HEK293 (cell line): ENCODE data around the gene CD300LB.

ENCODE experiments used
- GLIS1 ChIP-seq: fragments of 450-650 bp; formaldehyde crosslinking; IDR thresholded peaks from 2 replicates; pipeline ENCODE4 v1.5.1; 2016; ENCODE audit warnings: missing biosample characterization, missing genetic modification characterization
- IKZF3 ChIP-seq: fragments of 450-650 bp; IDR thresholded peaks from 2 replicates; pipeline ENCODE4 v1.5.0; 2018; ENCODE audit warnings: missing biosample characterization, mild to moderate bottlenecking, missing genetic modification characterization, moderate library complexity
- KLF7 ChIP-seq: fragments of 450-650 bp; formaldehyde crosslinking; IDR thresholded peaks from 2 replicates; pipeline ENCODE4 v1.5.1; 2016; ENCODE audit warnings: missing biosample characterization, missing genetic modification characterization, borderline replicate concordance
- KLF8 ChIP-seq: fragments of 450-650 bp; formaldehyde crosslinking; IDR thresholded peaks from 2 replicates; pipeline ENCODE4 v1.5.1; 2016; ENCODE audit warnings: missing biosample characterization, missing genetic modification characterization
- WT1 ChIP-seq: fragments of 450-650 bp; formaldehyde crosslinking; IDR thresholded peaks from 2 replicates; pipeline ENCODE4 v1.5.1; 2016; ENCODE audit warnings: missing biosample characterization, missing genetic modification characterization
- ZEB2 ChIP-seq: fragments of 450-650 bp; formaldehyde crosslinking; IDR thresholded peaks from 2 replicates; pipeline ENCODE4 v1.5.1; 2016; ENCODE audit warnings: missing biosample characterization, missing genetic modification characterization
- ZNF112 ChIP-seq: fragments of 450-650 bp; formaldehyde crosslinking; IDR thresholded peaks from 2 replicates; pipeline ENCODE4 v1.5.0; 2017; ENCODE audit warnings: missing biosample characterization, missing genetic modification characterization
- ZNF184 ChIP-seq: fragments of 450-650 bp; IDR thresholded peaks from 2 replicates; pipeline ENCODE4 v1.5.1; 2018; ENCODE audit warnings: missing biosample characterization, mild to moderate bottlenecking, missing genetic modification characterization
- ZNF223 ChIP-seq: fragments of 450-650 bp; formaldehyde crosslinking; IDR thresholded peaks from 2 replicates; pipeline ENCODE4 v1.5.1; 2016; ENCODE audit warnings: missing biosample characterization, missing genetic modification characterization
- ZNF248 ChIP-seq: fragments of 450-650 bp; formaldehyde crosslinking; IDR thresholded peaks from 2 replicates; pipeline ENCODE4 v1.5.1; 2017; ENCODE audit warnings: missing biosample characterization, missing genetic modification characterization
- ZNF311 ChIP-seq: fragments of 450-650 bp; formaldehyde crosslinking; IDR thresholded peaks from 2 replicates; pipeline ENCODE4 v1.5.1; 2017; ENCODE audit warnings: missing biosample characterization, missing genetic modification characterization, borderline replicate concordance
- ZNF658 ChIP-seq: fragments of 450-650 bp; formaldehyde crosslinking; IDR thresholded peaks from 2 replicates; pipeline ENCODE4; 2016; ENCODE audit warnings: missing biosample characterization, missing genetic modification characterization
- ZNF776 ChIP-seq: fragments of 450-650 bp; formaldehyde crosslinking; IDR thresholded peaks from 2 replicates; pipeline ENCODE4 v1.5.0; 2017; ENCODE audit warnings: missing biosample characterization, missing genetic modification characterization, borderline replicate concordance
- ZNF777 ChIP-seq: fragments of 450-650 bp; formaldehyde crosslinking; IDR thresholded peaks from 2 replicates; pipeline ENCODE4 v1.5.1; 2017; ENCODE audit warnings: missing biosample characterization, missing genetic modification characterization, borderline replicate concordance
- ZNF785 ChIP-seq: fragments of 450-650 bp; formaldehyde crosslinking; IDR thresholded peaks from 2 replicates; pipeline ENCODE4 v1.5.1; 2016; ENCODE audit warnings: missing biosample characterization, missing genetic modification characterization
- TF ChIP-seq, protein P1 (sequence below): fragments of 450-650 bp; formaldehyde crosslinking; IDR thresholded peaks from 2 replicates; pipeline ENCODE4 v1.5.1; 2016; ENCODE audit warnings: missing biosample characterization, missing genetic modification characterization, low read depth
- TF ChIP-seq, protein P2 (sequence below): fragments of 450-650 bp; formaldehyde crosslinking; IDR thresholded peaks from 2 replicates; pipeline ENCODE4 v1.5.1; 2016; ENCODE audit warnings: missing biosample characterization, missing genetic modification characterization, borderline replicate concordance
- TF ChIP-seq, protein P3 (sequence below): fragments of 450-650 bp; formaldehyde crosslinking; IDR thresholded peaks from 2 replicates; pipeline ENCODE4 v1.5.0; 2017; ENCODE audit warnings: missing biosample characterization, missing genetic modification characterization, borderline replicate concordance
- TF ChIP-seq, protein P4 (sequence below): fragments of 450-650 bp; formaldehyde crosslinking; IDR thresholded peaks from 2 replicates; pipeline ENCODE4 v1.5.1; 2016; ENCODE audit warnings: missing biosample characterization, missing genetic modification characterization, low read depth
- TF ChIP-seq, protein P5 (sequence below): fragments of 450-650 bp; formaldehyde crosslinking; IDR thresholded peaks from 2 replicates; pipeline ENCODE4 v1.5.1; 2016; ENCODE audit warnings: missing biosample characterization, missing genetic modification characterization, borderline replicate concordance
- TF ChIP-seq, protein P6 (sequence below): fragments of 450-650 bp; formaldehyde crosslinking; IDR thresholded peaks from 2 replicates; pipeline ENCODE4; 2016; ENCODE audit warnings: missing biosample characterization, missing genetic modification characterization
- TF ChIP-seq, protein P7 (sequence below): fragments of 450-650 bp; formaldehyde crosslinking; IDR thresholded peaks from 2 replicates; pipeline ENCODE4 v1.5.1; 2016; ENCODE audit warnings: missing biosample characterization, missing genetic modification characterization
- TF ChIP-seq, protein P8 (sequence below): fragments of 450-650 bp; formaldehyde crosslinking; IDR thresholded peaks from 2 replicates; pipeline ENCODE4 v1.5.1; 2016; ENCODE audit warnings: missing biosample characterization, missing genetic modification characterization

CD300LB gene

DNA sequence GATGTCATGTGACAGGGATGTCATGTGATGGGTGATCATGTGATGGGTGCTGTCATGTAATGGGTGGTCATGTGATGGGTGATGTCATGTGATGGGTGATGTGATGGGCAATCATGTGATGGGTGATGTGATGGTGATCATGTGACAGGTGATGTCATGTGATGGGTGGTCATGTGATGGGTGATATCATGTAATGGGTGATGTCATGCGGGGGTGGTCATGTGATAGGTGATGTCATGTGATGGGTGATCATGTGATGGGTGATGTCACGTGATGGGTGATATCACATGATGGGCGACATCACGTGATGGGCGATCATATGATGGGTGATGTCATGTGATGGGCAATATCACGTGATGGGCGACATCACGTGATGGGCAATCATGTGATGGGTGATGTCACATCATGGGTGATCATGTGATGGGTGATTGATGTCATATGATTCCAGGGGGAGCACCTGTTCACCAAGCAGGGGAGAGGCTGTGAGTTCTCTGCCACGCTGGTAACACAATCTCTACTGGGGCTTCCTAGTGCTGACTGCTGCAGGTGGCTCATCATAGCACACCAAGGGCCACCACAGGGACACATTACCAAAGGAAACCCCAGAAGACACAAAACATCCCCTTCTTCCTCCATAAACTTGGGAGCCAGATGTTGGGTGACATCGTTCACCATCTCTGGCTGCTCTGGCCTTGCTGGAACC lies 16.5 kb downstream of the CD300LB start (continued):
- TF ChIP-seq, protein P1, sequence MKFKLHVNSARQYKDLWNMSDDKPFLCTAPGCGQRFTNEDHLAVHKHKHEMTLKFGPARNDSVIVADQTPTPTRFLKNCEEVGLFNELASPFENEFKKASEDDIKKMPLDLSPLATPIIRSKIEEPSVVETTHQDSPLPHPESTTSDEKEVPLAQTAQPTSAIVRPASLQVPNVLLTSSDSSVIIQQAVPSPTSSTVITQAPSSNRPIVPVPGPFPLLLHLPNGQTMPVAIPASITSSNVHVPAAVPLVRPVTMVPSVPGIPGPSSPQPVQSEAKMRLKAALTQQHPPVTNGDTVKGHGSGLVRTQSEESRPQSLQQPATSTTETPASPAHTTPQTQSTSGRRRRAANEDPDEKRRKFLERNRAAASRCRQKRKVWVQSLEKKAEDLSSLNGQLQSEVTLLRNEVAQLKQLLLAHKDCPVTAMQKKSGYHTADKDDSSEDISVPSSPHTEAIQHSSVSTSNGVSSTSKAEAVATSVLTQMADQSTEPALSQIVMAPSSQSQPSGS (tag by site-specific recombination): peak; percentile 97
- peak; percentile 92 for TF ChIP-seq ZNF248 (tag by site-specific recombination)
- TF ChIP-seq ZNF658 (tag by site-specific recombination): no peak
- TF ChIP-seq ZNF223 (tag by site-specific recombination): no peak
- TF ChIP-seq, protein P2, sequence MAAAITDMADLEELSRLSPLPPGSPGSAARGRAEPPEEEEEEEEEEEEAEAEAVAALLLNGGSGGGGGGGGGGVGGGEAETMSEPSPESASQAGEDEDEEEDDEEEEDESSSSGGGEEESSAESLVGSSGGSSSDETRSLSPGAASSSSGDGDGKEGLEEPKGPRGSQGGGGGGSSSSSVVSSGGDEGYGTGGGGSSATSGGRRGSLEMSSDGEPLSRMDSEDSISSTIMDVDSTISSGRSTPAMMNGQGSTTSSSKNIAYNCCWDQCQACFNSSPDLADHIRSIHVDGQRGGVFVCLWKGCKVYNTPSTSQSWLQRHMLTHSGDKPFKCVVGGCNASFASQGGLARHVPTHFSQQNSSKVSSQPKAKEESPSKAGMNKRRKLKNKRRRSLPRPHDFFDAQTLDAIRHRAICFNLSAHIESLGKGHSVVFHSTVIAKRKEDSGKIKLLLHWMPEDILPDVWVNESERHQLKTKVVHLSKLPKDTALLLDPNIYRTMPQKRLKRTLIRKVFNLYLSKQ (tag by site-specific recombination): peak; percentile 35; the same call in 1 of the 2 replicates
- TF ChIP-seq, protein P3, sequence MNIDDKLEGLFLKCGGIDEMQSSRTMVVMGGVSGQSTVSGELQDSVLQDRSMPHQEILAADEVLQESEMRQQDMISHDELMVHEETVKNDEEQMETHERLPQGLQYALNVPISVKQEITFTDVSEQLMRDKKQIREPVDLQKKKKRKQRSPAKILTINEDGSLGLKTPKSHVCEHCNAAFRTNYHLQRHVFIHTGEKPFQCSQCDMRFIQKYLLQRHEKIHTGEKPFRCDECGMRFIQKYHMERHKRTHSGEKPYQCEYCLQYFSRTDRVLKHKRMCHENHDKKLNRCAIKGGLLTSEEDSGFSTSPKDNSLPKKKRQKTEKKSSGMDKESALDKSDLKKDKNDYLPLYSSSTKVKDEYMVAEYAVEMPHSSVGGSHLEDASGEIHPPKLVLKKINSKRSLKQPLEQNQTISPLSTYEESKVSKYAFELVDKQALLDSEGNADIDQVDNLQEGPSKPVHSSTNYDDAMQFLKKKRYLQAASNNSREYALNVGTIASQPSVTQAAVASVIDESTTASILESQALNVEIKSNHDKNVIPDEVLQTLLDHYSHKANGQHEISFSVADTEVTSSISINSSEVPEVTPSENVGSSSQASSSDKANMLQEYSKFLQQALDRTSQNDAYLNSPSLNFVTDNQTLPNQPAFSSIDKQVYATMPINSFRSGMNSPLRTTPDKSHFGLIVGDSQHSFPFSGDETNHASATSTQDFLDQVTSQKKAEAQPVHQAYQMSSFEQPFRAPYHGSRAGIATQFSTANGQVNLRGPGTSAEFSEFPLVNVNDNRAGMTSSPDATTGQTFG (tag by site-specific recombination): peak; percentile 99
- peak; percentile 99 for TF ChIP-seq ZNF311
- TF ChIP-seq, protein P4, sequence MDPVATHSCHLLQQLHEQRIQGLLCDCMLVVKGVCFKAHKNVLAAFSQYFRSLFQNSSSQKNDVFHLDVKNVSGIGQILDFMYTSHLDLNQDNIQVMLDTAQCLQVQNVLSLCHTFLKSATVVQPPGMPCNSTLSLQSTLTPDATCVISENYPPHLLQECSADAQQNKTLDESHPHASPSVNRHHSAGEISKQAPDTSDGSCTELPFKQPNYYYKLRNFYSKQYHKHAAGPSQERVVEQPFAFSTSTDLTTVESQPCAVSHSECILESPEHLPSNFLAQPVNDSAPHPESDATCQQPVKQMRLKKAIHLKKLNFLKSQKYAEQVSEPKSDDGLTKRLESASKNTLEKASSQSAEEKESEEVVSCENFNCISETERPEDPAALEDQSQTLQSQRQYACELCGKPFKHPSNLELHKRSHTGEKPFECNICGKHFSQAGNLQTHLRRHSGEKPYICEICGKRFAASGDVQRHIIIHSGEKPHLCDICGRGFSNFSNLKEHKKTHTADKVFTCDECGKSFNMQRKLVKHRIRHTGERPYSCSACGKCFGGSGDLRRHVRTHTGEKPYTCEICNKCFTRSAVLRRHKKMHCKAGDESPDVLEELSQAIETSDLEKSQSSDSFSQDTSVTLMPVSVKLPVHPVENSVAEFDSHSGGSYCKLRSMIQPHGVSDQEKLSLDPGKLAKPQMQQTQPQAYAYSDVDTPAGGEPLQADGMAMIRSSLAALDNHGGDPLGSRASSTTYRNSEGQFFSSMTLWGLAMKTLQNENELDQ (tag by site-specific recombination): no peak
- TF ChIP-seq, protein P5, sequence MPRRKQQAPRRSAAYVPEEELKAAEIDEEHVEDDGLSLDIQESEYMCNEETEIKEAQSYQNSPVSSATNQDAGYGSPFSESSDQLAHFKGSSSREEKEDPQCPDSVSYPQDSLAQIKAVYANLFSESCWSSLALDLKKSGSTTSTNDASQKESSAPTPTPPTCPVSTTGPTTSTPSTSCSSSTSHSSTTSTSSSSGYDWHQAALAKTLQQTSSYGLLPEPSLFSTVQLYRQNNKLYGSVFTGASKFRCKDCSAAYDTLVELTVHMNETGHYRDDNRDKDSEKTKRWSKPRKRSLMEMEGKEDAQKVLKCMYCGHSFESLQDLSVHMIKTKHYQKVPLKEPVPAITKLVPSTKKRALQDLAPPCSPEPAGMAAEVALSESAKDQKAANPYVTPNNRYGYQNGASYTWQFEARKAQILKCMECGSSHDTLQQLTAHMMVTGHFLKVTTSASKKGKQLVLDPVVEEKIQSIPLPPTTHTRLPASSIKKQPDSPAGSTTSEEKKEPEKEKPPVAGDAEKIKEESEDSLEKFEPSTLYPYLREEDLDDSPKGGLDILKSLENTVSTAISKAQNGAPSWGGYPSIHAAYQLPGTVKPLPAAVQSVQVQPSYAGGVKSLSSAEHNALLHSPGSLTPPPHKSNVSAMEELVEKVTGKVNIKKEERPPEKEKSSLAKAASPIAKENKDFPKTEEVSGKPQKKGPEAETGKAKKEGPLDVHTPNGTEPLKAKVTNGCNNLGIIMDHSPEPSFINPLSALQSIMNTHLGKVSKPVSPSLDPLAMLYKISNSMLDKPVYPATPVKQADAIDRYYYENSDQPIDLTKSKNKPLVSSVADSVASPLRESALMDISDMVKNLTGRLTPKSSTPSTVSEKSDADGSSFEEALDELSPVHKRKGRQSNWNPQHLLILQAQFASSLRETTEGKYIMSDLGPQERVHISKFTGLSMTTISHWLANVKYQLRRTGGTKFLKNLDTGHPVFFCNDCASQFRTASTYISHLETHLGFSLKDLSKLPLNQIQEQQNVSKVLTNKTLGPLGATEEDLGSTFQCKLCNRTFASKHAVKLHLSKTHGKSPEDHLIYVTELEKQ (tag by site-specific recombination): peak; percentile 53
- TF ChIP-seq ZNF112 (tag by site-specific recombination): no peak; the same call in 1 of the 2 replicates
- TF ChIP-seq, protein P6, sequence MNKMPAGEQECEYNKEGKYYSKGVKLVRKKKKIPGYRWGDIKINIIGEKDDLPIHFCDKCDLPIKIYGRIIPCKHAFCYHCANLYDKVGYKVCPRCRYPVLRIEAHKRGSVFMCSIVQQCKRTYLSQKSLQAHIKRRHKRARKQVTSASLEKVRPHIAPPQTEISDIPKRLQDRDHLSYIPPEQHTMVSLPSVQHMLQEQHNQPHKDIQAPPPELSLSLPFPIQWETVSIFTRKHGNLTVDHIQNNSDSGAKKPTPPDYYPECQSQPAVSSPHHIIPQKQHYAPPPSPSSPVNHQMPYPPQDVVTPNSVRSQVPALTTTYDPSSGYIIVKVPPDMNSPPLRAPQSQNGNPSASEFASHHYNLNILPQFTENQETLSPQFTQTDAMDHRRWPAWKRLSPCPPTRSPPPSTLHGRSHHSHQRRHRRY: no peak
- TF ChIP-seq KLF7 (tag by site-specific recombination): peak; percentile 9; the same call in 1 of the 2 replicates
- TF ChIP-seq ZNF184 (tag by site-specific recombination): no peak
- TF ChIP-seq GLIS1: no peak; the same call in 1 of the 2 replicates
- peak; percentile 88 for TF ChIP-seq KLF8 (tag by site-specific recombination)
- peak; percentile 21; the same call in 1 of the 2 replicates for TF ChIP-seq ZEB2 (tag by site-specific recombination)
- no peak for TF ChIP-seq ZNF777
- no peak for TF ChIP-seq IKZF3 (tag by site-specific recombination)
- TF ChIP-seq ZNF776 (tag by site-specific recombination): no peak
- TF ChIP-seq, protein P7, sequence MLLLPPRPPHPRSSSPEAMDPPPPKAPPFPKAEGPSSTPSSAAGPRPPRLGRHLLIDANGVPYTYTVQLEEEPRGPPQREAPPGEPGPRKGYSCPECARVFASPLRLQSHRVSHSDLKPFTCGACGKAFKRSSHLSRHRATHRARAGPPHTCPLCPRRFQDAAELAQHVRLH (tag by site-specific recombination): no peak
- TF ChIP-seq ZNF785 (tag by site-specific recombination): peak; percentile 11; the same call in 1 of the 2 replicates
- TF ChIP-seq, protein P8, sequence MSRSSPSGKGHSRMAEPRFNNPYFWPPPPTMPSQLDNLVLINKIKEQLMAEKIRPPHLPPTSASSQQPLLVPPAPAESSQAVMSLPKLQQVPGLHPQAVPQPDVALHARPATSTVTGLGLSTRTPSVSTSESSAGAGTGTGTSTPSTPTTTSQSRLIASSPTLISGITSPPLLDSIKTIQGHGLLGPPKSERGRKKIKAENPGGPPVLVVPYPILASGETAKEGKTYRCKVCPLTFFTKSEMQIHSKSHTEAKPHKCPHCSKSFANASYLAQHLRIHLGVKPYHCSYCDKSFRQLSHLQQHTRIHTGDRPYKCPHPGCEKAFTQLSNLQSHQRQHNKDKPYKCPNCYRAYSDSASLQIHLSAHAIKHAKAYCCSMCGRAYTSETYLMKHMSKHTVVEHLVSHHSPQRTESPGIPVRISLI (tag by site-specific recombination): peak; percentile 64
- peak; percentile 53; the same call in 1 of the 2 replicates for TF ChIP-seq WT1 (tag by site-specific recombination)
